ENCODE results near the gene DDX31. TPM values are rescaled to one million over a fixed set of nuclear protein-coding genes. Genes with fewer than 3 reads are reported as not detected.

The DDX31 gene
- polyA plus RNA-seq, 4 donors: 2.2 to 12.6 (median 4.9) TPM

DNA sequence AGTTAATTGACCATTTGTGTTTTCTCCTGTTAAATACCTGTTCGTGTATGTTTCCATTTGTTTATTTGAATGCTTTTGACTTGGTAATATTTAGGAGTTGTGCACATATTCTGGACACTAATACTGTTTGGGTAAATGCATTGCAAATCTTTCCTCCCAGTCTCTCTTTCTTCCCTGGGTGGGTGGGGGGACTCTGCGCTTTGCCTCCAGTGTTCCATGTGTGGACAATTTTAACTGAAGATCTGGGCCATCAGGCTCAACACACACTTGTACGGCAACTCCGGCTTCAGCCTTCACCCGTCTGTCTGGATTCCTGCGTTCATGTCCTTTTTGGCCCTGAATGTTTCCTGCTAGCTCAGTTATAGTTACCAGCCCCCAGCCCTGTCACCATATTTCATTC, 40.5 kb upstream of the DDX31 start:
- Histone ChIP-seq H3K36me3 (ENCODE audit: control insufficient read depth in 3 of 3, insufficient read depth in 2 of 3, low read depth in 1 of 3, low read length in 3 of 3) (no peaks in the 10 kb centered on the region), H3K4me1 (ENCODE audit: control insufficient read depth in 3 of 3, insufficient read depth in 2 of 3, low read depth in 1 of 3, low read length in 2 of 3) (no peaks in the 10 kb centered on the region), H3K27ac (ENCODE audit: low read depth in 1 of 3, low read length in 2 of 3) (no peak overlapping the region), H3K9me3 (ENCODE audit: control insufficient read depth in 2 of 2, insufficient read depth in 1 of 2, low read depth in 1 of 2, low read length in 1 of 2) (no peaks in the 10 kb centered on the region), H3K4me3 (ENCODE audit: low read depth in 1 of 3, low read length in 3 of 3) (no peak overlapping the region), H3K27me3 (ENCODE audit: control insufficient read depth in 3 of 3, insufficient read depth in 3 of 3, low read length in 3 of 3) (no peaks in the 10 kb centered on the region)
- 76 to 85% (median 81%) methylated on average over 6 of the region's 6 CpGs for WGBS, 3 donors
- DNase-seq (no peak), FAIRE-seq (no peak)

DNA sequence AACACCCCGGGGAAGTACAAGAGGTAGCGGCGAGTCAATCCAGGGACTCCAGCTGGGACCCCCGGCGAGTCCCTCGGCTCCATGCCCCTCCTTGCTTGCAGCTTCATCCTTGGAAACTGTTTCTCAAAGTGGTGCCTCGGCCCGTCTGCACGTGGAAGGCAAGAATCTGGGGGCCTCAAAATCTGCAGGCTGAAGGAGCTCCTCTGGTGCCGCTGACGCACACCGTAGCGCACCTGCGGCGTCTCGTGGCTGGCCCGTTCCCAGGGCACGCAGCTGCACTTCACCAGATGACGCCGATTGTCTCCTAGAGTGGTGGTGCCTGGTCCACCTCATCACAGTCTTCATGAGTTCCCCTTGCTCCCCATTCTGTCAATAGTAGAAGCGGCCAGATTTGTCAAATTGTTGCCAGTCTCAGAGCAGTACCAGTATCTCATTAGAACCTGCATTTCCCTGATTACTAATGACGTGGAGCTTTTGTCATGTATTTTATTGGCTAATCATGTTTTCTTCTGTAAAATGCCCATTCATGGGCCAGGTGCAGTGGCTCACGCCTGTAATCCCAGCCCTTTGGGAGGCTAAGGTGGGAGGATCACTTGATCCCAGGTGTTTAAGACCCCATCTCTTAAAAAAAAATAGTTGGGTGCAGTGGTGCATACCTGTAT, 39.1 kb upstream of the DDX31 start:
- no peak for DNase-seq
- H3K4me1 ChIP-seq (ENCODE audit: control insufficient read depth in 3 of 3, insufficient read depth in 2 of 3, low read depth in 1 of 3, low read length in 2 of 3): no peaks in the 10 kb centered on the region
- H3K36me3 ChIP-seq (ENCODE audit: control insufficient read depth in 3 of 3, insufficient read depth in 2 of 3, low read depth in 1 of 3, low read length in 3 of 3): no peaks in the 10 kb centered on the region
- H3K4me3 ChIP-seq (ENCODE audit: low read depth in 1 of 3, low read length in 3 of 3): no peak overlapping the region
- H3K9me3 ChIP-seq (ENCODE audit: control insufficient read depth in 2 of 2, insufficient read depth in 1 of 2, low read depth in 1 of 2, low read length in 1 of 2): no peaks in the 10 kb centered on the region
- H3K27ac ChIP-seq (ENCODE audit: low read depth in 1 of 3, low read length in 2 of 3): no peak overlapping the region
- FAIRE-seq: no peak
- WGBS, 3 donors: 84 to 89% (median 85%) methylated on average over 23 of the region's 23 CpGs
- no peaks in the 10 kb centered on the region for H3K27me3 ChIP-seq (ENCODE audit: control insufficient read depth in 3 of 3, insufficient read depth in 3 of 3, low read length in 3 of 3)

DNA sequence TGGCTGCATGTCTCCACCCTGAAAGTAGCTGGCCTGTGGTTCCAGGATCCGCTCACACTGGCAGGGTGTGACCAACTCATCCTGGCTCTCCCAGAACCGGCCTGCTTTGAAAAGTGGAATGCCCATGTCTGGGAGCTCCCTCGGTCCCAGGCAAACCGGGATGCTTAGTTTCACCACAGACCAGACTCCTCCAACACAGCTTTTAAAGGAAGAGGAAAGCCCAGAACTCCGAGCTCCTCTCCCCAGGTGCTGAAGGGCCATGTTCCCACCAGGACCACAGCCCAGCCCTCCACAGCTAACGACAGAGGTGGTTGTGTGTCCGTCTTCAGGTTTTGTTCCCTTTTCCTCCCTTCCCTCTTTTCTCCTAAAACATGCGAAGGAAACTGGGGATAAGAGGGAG, 38.5 kb upstream of the DDX31 start:
- H3K36me3 ChIP-seq (ENCODE audit: control insufficient read depth in 3 of 3, insufficient read depth in 2 of 3, low read depth in 1 of 3, low read length in 3 of 3): no peaks in the 10 kb centered on the region
- FAIRE-seq: no peak
- WGBS, 3 donors: 77 to 85% (median 81%) methylated on average over 8 of the region's 8 CpGs
- no peak overlapping the region for H3K27ac ChIP-seq (ENCODE audit: low read depth in 1 of 3, low read length in 2 of 3)
- no peak for DNase-seq
- H3K4me3 ChIP-seq (ENCODE audit: low read depth in 1 of 3, low read length in 3 of 3): no peak overlapping the region
- H3K4me1 ChIP-seq (ENCODE audit: control insufficient read depth in 3 of 3, insufficient read depth in 2 of 3, low read depth in 1 of 3, low read length in 2 of 3): no peaks in the 10 kb centered on the region
- no peaks in the 10 kb centered on the region for H3K27me3 ChIP-seq (ENCODE audit: control insufficient read depth in 3 of 3, insufficient read depth in 3 of 3, low read length in 3 of 3)
- H3K9me3 ChIP-seq (ENCODE audit: control insufficient read depth in 2 of 2, insufficient read depth in 1 of 2, low read depth in 1 of 2, low read length in 1 of 2): no peaks in the 10 kb centered on the region

DNA sequence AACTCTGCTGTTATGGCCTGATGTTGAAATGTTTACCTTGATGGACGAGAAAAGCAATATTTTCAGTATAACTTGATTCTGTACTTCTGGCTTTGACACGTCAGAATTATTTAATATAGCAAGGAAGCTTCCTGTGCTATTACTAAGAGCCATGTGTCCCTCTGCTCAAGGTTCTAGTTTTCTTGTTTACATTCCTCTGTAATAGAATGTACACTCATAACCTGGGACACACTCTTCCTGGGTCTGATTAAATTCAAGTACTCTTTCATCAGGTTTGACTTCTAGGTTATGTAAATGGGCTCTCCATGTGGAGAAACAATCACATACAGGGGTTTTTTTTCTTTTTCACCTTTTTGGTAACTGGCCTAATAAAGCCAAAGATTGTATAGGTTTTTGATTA, 33.6 kb upstream of the DDX31 start:
- no peaks in the 10 kb centered on the region for H3K36me3 ChIP-seq (ENCODE audit: control insufficient read depth in 3 of 3, insufficient read depth in 2 of 3, low read depth in 1 of 3, low read length in 3 of 3)
- H3K27ac ChIP-seq (ENCODE audit: low read depth in 1 of 3, low read length in 2 of 3): no peak overlapping the region
- WGBS, 3 donors: 14 to 45% (median 25%) methylated on average over 2 of the region's 2 CpGs
- no peak overlapping the region for H3K4me3 ChIP-seq (ENCODE audit: low read depth in 1 of 3, low read length in 3 of 3)
- H3K4me1 ChIP-seq (ENCODE audit: control insufficient read depth in 3 of 3, insufficient read depth in 2 of 3, low read depth in 1 of 3, low read length in 2 of 3): no peaks in the 10 kb centered on the region
- no peaks in the 10 kb centered on the region for H3K9me3 ChIP-seq (ENCODE audit: control insufficient read depth in 2 of 2, insufficient read depth in 1 of 2, low read depth in 1 of 2, low read length in 1 of 2)
- no peaks in the 10 kb centered on the region for H3K27me3 ChIP-seq (ENCODE audit: control insufficient read depth in 3 of 3, insufficient read depth in 3 of 3, low read length in 3 of 3)
- FAIRE-seq (no peak), DNase-seq (no peak)

DNA sequence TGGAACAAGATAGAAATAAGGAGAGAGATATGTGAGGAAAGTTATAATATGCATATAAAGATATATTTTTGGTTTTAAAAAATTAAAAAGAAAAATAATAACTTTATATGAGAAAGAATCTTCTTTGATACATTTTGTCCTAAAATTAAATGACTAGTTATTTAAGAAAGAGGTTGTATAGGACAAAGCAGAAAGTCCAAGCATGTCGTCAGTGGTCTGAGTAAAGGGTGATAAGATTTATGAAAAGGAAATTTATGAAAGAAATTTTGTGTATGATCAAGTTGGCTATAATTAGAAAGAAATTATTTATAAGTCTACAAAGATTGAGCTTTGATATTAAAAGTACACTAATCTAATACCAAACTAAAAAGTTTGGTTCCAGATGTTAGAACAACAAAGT, 32.5 kb upstream of the DDX31 start:
- WGBS, 3 donors: 6 to 46% (median 8%) methylated on average over 1 of the region's 1 CpG
- DNase-seq (no peak), FAIRE-seq (no peak)
- Histone ChIP-seq H3K27ac (ENCODE audit: low read depth in 1 of 3, low read length in 2 of 3) (no peak overlapping the region), H3K36me3 (ENCODE audit: control insufficient read depth in 3 of 3, insufficient read depth in 2 of 3, low read depth in 1 of 3, low read length in 3 of 3) (no peaks in the 10 kb centered on the region), H3K9me3 (ENCODE audit: control insufficient read depth in 2 of 2, insufficient read depth in 1 of 2, low read depth in 1 of 2, low read length in 1 of 2) (no peaks in the 10 kb centered on the region), H3K27me3 (ENCODE audit: control insufficient read depth in 3 of 3, insufficient read depth in 3 of 3, low read length in 3 of 3) (no peaks in the 10 kb centered on the region), H3K4me3 (ENCODE audit: low read depth in 1 of 3, low read length in 3 of 3) (no peak overlapping the region), H3K4me1 (ENCODE audit: control insufficient read depth in 3 of 3, insufficient read depth in 2 of 3, low read depth in 1 of 3, low read length in 2 of 3) (no peaks in the 10 kb centered on the region)

DNA sequence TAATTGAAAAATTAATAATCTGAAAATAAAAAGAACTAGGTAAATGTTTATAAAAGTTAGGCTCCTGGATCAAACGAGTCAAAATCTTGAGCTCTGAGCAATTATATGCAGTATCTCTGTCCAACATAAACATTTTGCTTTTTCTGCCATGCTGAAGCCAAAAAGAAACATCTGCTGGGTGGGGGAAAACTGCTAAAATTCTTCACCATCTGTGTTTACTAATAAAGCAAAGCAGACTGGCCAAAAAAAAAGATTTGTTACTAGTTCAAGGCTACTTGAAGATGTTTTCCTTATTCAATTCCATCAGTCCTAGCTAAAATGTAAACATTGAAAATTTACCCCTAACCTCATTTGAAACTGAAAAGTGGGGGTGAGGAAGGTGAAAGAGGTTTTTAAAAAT, 30.2 kb upstream of the DDX31 start:
- Histone ChIP-seq H3K36me3 (ENCODE audit: control insufficient read depth in 3 of 3, insufficient read depth in 2 of 3, low read depth in 1 of 3, low read length in 3 of 3) (no peaks in the 10 kb centered on the region), H3K4me3 (ENCODE audit: low read depth in 1 of 3, low read length in 3 of 3) (no peak overlapping the region), H3K4me1 (ENCODE audit: control insufficient read depth in 3 of 3, insufficient read depth in 2 of 3, low read depth in 1 of 3, low read length in 2 of 3) (no peaks in the 10 kb centered on the region), H3K9me3 (ENCODE audit: control insufficient read depth in 2 of 2, insufficient read depth in 1 of 2, low read depth in 1 of 2, low read length in 1 of 2) (no peaks in the 10 kb centered on the region), H3K27me3 (ENCODE audit: control insufficient read depth in 3 of 3, insufficient read depth in 3 of 3, low read length in 3 of 3) (no peaks in the 10 kb centered on the region), H3K27ac (ENCODE audit: low read depth in 1 of 3, low read length in 2 of 3) (no peak overlapping the region)
- 39 to 48% (median 39%) methylated on average over 1 of the region's 1 CpG for WGBS, 3 donors
- FAIRE-seq: no peak
- DNase-seq: no peak

DNA sequence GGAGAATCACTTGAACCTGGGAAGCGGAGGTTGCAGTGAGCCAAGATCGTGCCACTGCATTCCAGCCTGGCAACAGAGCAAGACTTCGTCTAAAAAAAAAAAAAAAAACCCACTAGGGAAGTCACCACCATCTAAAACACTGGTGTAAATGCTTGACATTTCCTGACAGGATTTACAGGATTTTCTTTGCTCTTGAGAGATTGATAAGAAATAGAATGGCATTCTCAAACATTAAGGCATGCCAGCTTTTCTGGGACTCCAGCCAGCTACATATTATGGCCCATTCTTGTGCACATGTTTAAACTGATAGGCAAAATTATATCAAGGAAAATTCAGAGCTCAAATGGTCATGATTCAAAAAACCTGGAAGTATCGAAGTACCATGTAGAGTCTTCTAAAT, 29.2 kb upstream of the DDX31 start:
- no peaks in the 10 kb centered on the region for H3K27me3 ChIP-seq (ENCODE audit: control insufficient read depth in 3 of 3, insufficient read depth in 3 of 3, low read length in 3 of 3)
- no peak for FAIRE-seq
- WGBS, 3 donors: 24 to 52% (median 37%) methylated on average over 4 of the region's 4 CpGs
- H3K4me3 ChIP-seq (ENCODE audit: low read depth in 1 of 3, low read length in 3 of 3): no peak overlapping the region
- H3K9me3 ChIP-seq (ENCODE audit: control insufficient read depth in 2 of 2, insufficient read depth in 1 of 2, low read depth in 1 of 2, low read length in 1 of 2): no peaks in the 10 kb centered on the region
- H3K36me3 ChIP-seq (ENCODE audit: control insufficient read depth in 3 of 3, insufficient read depth in 2 of 3, low read depth in 1 of 3, low read length in 3 of 3): no peaks in the 10 kb centered on the region
- H3K27ac ChIP-seq (ENCODE audit: low read depth in 1 of 3, low read length in 2 of 3): no peak overlapping the region
- H3K4me1 ChIP-seq (ENCODE audit: control insufficient read depth in 3 of 3, insufficient read depth in 2 of 3, low read depth in 1 of 3, low read length in 2 of 3): no peaks in the 10 kb centered on the region
- DNase-seq: no peak

DNA sequence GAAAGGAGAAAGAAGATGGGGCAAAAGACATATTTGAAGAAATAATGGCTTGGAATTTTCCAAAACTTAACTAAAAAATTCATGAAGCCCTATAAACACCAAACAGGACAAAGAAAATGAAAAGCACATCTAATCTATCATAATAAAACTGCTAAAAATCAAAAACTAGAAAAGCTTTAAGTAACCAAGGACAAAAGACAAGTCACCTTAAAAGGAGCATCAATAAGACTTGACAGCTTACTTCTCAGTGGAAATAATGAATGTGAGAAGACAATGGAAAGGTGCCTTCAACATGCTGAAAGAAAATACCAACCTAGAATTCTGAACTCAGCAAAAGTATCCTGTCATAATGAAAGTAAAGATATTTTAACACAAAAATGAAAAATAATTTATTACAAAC, 27.4 kb upstream of the DDX31 start:
- no peaks in the 10 kb centered on the region for H3K4me1 ChIP-seq (ENCODE audit: control insufficient read depth in 3 of 3, insufficient read depth in 2 of 3, low read depth in 1 of 3, low read length in 2 of 3)
- no peaks in the 10 kb centered on the region for H3K27me3 ChIP-seq (ENCODE audit: control insufficient read depth in 3 of 3, insufficient read depth in 3 of 3, low read length in 3 of 3)
- H3K36me3 ChIP-seq (ENCODE audit: control insufficient read depth in 3 of 3, insufficient read depth in 2 of 3, low read depth in 1 of 3, low read length in 3 of 3): no peaks in the 10 kb centered on the region
- H3K4me3 ChIP-seq (ENCODE audit: low read depth in 1 of 3, low read length in 3 of 3): no peak overlapping the region
- FAIRE-seq (no peak), DNase-seq (no peak)
- H3K9me3 ChIP-seq (ENCODE audit: control insufficient read depth in 2 of 2, insufficient read depth in 1 of 2, low read depth in 1 of 2, low read length in 1 of 2): no peaks in the 10 kb centered on the region
- no peak overlapping the region for H3K27ac ChIP-seq (ENCODE audit: low read depth in 1 of 3, low read length in 2 of 3)

DNA sequence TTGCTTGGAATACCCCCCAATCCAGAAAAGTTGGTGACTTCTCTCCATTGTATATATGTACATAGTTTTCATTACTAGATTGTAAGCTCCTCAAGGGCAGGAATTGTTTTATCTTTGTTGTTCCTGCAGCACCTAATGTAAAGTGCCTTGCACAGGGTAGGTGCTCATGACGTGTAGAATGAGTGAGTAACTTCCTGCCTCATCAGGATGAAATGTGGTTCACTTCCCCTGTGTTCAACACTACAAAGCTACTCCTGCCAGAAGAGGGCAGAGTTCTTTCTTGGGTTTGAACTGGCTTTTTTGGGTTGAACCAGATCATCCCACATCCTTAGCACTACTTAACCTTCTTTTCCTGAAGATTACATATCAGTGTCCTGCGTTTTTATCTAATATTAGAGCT, 24.4 kb upstream of the DDX31 start:
- DNase-seq (peak; percentile 6 to 31), FAIRE-seq (no peak)
- no peak overlapping the region for H3K4me3 ChIP-seq (ENCODE audit: low read depth in 1 of 3, low read length in 3 of 3)
- no peaks in the 10 kb centered on the region for H3K4me1 ChIP-seq (ENCODE audit: control insufficient read depth in 3 of 3, insufficient read depth in 2 of 3, low read depth in 1 of 3, low read length in 2 of 3)
- no peaks in the 10 kb centered on the region for H3K27me3 ChIP-seq (ENCODE audit: control insufficient read depth in 3 of 3, insufficient read depth in 3 of 3, low read length in 3 of 3)
- H3K36me3 ChIP-seq (ENCODE audit: control insufficient read depth in 3 of 3, insufficient read depth in 2 of 3, low read depth in 1 of 3, low read length in 3 of 3): peaks cover 3 to 9% (median 4%) of the 10 kb centered on the region in 3 donors
- 23 to 45% (median 30%) methylated on average over 2 of the region's 2 CpGs for WGBS, 3 donors
- no peak overlapping the region for H3K27ac ChIP-seq (ENCODE audit: low read depth in 1 of 3, low read length in 2 of 3)
- H3K9me3 ChIP-seq (ENCODE audit: control insufficient read depth in 2 of 2, insufficient read depth in 1 of 2, low read depth in 1 of 2, low read length in 1 of 2): no peaks in the 10 kb centered on the region
